HG02678 (cell line): ENCODE data around the gene CDADC1.
"Not testable (repeated sequence)": the region's sequence is repeated elsewhere in the genome, so short reads cannot be mapped to it uniquely, and the experiment has no call there.

Experiments
- ATAC-seq: cut with Tn5 transposase; IDR thresholded peaks from one replicate; pipeline ENCODE4 v1.9.1; 2021; ENCODE audit warnings: mild to moderate bottlenecking, moderate library complexity; ENCODE audit not compliant: unreplicated experiment

CDADC1 gene

DNA sequence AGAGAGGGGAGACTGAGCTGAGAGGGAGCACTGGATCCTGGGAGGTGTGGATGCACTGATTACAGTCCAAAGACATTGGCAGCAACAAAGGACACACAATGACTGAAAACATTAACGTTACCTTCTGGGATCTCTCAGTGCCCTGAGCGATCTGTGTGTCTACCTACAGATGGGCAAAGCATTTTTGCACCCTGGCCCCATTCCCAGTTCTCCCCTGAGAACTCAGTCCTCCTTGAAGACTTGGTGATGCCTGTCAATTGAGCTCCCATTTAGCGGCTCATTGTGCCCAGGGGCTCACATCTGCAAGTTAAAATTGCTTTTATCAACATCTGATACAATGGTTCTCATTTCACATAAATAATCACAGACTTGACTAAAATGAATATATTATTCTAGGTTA is 62.5 kb downstream of the CDADC1 start:
- no peak for ATAC-seq

DNA sequence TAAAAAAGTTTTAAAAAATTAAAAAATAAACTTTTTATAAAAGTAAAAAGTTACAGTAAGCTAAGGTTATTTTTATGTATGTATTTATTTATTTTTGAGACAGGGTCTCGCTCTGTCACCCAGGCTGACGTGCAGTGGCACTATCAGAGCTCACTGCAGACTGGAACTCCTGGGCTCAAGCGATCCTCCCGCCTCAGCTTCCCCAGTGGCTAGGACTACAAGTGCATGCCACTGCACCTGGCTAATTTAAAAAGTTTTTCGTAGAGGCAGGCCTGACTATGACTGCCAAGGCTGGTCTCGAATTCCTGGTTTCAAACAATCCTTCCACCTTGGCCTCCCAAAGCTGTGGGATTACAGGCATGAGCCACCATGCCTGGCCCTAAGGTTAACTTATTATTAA is 64.1 kb downstream of the CDADC1 start:
- ATAC-seq: no peak

DNA sequence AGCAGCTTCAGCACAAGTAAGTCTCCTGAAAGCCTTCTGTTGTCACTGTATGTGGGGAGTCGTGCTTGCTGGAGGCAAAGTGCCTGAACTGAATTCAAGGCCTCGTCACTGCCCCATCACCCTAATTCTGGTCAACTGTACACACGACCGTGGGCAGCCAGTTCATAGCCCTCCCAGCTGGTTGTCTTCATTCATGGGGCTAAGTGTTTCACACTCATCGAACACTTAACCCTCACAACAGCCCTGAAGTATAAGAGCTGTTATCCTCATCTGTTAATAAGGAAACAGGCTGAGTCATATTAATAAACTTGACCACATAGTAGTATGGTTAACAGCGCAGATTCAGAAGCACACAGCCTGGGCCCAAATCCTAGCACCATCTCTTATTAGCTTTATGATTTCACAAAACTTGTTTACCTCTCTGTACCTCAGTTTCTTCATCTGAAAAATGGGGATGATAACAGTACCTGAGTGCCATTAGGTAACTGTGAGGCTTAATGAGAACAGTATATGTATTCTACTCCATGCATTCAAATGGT is 66.7 kb downstream of the CDADC1 start:
- no peak for ATAC-seq

DNA sequence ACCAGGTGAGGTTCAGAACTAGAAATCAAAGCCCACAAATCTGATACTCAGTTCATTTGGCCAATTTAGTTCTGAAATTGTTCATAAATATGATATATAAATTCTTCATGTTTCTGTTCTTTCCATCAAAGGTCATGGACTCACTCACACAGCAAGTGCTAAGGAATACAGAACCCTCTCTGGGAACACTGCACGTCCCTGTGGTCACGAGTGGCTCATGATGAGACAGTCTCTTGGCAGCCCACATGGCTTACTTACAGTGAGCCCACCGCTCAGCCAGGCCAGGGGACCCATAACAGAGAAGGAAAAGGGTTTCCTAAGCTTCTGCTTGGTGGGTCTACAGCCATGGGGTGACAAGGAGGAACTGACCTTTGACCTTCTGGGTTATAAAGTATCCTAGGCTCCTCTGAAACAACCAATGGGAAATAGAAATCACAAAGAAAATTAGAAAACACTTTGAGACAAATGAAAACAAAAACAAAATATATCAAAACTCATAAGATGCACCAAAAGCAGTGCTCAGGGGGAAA is 67.4 kb downstream of the CDADC1 start:
- ATAC-seq: no peak

DNA sequence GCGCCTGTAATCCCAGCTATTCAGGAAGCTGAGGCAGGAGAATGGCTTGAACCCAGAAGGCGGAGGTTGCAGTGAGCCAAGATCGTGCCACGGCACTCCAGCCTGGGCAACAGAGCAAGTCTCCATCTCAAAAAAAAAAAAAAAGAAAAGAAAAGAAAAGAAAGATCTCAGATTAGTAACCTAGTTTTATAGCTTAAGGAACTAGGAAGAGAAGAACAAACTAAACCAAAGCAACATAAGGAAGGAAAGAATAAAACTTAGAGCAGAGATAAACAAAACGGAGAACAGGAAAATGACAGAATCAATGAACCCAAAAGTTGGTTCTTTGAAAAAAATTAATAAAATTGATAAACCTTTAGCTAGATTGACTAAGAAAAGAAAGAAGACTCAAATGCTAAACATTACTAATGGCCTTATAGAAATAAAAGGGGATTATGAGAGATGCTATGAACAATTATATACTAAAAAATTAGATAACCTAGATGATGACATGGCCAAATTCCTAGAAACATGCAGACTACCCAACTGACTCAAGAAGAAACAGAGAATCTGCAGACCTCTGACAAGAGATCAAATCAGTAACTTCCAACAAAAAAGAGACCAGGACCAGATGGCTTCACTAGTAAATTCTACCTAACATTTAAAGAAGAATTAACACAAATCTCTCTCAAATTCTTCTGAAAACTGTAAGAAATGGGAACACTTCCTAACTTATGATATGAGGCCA is 68.2 kb downstream of the CDADC1 start:
- no peak for ATAC-seq

DNA sequence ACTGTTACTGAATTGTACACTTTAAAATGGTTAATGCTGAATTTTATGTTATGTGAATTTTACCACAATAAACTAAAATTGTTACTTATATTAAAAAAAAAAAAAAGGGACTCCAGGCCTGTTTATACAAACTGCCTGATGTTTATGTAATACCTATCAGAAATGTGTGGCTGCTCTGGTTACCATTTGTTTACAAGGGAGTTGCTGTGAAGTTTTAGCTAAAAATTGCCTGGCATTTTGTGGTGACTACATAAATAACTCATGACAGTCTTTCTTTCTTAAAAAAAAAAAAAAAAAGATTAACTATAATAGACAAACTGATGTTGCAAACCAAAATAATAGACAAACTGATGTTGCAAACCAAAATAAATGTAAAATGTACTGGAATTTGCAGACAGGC is 71.8 kb downstream of the CDADC1 start:
- no peak for ATAC-seq

DNA sequence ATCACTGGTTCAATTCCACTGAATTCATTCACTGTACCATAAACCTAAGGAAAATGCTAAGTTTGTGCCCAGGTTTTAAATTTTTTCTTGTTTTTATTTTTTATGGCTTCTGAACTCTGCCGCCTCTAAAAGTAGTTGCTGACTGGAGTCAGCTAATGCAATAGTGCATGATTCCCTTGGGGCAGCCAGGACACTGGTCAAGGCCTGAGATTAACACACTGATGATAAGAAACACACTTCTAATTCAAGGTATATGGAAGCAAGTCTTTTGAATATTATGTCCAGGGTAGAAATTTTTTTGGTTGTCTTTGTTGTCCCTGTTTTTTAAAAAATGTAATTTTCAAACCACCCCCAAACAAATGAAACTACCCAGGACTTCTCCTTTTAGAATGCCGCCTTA is 72.2 kb downstream of the CDADC1 start:
- no peak for ATAC-seq

DNA sequence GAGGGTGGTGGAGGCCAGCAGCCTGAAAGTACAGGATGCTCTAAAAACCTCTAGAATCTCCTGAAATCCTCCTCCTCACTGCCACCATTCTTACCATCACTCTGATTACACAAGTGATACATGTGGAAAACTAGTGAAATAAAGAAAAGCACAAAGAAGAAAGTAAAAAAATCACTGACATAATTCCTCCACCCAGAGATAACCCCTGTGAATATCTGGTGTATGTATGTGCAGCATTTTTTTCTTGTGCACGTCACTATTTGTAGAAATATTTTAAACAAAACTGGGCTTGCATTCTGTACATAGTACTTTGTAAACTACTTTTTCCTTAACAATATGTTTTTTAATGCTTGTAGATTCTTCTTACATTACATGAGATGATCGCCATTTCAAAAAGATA is 73.2 kb downstream of the CDADC1 start:
- ATAC-seq: no peak

DNA sequence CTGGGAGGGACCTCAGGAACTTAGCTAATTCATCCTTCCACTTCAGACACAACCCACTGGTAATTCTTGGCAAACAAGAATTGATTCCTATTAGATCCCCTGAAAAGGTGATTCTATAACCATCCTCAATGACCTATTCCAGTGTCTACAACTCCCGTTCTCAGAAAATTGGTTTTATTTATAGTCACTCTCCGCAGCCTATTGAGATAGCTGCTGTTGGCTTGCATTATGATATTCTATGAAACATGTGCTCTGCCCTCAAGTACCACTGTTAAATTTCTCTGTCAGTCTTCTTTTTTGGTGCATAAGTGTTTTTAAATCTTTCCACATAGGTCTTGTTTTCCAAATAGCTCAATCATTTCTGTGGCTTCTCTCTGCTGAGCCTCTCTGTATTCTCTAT is 75.0 kb downstream of the CDADC1 start:
- no peak for ATAC-seq

DNA sequence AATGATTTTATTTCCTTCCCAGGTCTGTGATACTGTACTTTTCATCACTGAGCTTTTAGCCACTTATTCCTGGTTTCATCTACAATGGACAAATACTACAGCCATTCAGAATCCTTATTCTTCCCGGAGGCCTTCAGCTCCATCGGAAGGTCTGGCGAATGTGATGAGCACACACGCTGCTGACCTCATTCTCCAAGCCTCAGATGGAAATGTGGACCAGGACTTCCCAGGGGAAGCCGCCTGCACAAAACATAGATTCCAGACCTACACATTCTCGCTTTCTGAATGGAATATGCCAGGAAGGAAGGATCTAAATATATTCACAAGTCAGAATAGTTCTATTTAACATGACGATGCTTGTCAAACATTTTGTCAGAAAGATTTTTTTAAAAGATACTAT is 75.6 kb downstream of the CDADC1 start:
- ATAC-seq: no peak

DNA sequence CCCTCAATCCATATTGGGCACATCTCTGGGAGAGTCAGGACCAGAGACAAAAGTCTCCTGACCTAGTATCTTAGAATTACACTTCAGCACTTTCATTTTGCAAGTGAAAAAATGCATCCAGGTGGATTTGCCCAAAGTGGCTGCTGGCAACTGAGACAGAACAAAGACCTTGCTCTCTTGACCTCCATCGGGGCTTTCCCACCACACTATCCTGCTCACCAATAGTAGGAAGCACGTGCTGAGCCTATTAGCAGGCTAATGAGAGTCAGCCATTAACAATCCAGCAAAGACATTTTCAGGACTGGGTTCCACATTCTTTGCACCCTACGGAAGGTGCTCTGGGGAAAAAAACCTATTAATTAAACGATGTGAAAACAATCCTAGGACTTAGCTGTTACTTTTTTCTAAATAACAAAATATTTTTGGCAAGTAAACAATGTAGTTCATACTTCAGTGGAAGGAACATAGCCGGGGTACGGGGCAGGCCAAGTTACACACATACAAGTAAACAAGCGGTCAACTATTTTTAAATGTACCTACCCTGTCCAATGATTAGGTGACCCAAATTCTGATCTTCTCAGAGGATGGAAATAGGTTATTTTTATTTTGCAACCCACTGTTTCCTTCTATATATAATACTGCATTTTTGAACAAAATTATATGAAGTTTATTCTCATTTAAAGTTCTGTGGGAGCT is 78.6 kb downstream of the CDADC1 start:
- no peak for ATAC-seq

DNA sequence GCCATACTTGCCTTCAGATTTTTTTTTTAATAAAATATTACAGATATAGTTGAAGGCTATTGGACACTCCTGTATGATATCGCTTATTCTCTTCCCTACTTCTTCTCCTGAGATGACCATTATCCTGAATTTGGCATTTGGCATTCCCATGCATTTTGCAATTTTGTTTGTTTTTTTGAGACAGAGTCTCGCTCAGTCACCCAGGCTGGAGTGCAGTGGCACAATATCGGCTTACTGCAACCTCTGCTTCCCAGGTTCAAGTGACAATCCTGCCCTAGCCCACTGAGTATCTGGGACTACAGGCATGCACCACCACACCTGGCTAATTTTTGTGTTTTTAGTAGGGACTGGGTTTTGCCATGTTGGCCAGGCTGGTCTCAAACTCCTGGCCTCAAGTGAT is 79.4 kb downstream of the CDADC1 start:
- ATAC-seq: not testable (repeated sequence)

DNA sequence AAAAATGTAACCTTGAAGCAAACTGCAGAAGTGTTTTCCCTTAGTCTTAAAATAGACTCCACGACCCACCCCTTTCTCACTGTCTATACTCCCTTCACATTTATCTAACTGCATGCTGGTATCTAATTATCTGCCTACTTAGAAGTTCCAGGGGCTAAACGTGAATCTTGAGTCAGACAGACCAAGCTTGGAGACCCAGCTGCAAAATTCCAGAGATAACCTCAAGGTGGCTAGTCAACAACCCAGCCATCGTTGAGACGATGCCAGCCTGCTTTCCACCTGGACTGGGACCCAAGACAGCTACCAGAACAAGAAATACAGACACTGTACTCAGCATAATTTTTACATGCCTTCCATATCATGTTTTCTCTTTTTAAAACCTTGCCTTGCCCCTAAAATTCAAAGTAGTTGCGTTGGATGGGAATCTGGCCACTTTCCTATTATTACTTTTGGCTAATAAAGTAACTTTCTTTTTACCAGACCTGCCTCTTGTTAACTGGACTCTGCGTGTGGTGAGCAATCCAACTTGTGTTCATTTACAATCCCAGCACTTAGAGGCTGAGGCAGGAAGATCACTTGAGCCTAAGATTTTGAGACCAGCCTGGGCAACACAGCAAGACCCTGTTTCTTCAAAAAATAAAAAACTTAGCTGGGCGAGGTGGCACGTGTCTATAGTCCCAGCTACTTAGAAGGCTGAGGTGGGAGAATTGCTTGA is 82.3 kb downstream of the CDADC1 start:
- no peak for ATAC-seq

DNA sequence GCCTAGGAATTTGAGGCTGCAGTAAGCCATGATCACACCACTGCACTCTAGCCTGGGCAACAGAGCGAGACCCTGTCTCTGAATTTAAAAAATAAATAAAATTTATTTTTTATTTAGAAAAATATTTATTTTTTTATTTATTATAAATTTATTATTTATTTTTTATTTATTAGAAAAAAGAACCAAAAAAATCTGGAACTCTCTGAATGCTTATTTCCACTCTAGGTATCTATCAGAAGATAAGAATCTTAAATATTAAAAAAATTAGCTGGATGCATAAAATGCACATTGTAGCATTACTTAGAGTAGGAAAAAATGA is 82.8 kb downstream of the CDADC1 start:
- no peak for ATAC-seq

DNA sequence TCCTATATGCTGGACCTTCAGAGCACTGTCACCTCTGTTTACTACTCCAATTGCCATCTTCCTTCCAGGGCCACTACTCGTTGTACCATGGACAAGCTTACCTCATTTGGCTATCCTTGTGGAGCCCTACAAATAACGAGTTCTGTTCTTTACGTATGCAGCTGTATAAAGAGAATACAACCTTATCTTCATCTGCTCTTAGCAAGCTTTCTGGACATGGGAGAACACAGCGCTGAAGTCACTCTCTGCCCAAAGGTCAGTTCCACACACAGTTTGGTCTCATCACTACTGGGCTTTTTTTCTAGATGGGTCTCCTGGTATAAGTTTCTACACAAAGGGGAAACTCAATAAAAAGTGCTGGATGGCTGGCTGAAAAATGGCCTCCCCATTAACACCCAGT is 88.9 kb downstream of the CDADC1 start:
- ATAC-seq: no peak

DNA sequence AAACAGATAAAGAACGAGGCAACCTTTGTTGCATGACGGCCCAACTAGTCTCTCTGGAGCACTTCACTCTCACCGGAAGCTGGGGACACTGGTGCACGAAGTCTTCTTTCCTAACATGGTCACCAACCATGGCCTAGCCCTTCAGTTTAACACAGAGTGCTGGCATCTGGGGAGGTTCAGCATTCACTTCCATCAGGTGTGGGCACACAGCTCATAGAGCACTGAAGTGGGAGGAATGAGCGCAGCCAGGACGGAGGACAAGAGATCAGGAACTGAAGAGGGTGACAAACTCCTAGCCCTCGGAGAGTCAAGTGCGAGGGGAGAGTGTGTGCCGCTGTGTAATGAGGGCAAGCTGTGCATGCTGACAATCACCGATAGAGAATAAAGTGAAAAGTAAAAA is 92.4 kb downstream of the CDADC1 start:
- no peak for ATAC-seq

DNA sequence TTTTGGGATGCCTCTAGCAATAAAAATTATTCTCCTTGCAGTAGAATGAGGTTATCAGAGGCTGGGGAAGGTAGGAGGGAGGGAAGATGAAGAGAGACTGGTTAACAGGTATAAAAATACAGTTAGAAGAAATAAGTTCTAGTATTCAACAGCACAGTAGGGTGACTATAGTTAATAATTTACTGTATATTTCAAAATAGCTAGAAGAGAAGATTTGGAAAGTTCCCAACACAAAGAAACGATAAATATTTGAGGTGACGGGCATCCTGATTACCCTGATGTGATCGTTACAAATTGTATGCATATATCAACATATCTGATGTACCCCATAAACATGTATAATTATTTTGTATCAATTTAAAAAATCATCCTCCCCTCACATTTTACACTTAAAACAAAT is 93.8 kb downstream of the CDADC1 start:
- ATAC-seq: no peak

DNA sequence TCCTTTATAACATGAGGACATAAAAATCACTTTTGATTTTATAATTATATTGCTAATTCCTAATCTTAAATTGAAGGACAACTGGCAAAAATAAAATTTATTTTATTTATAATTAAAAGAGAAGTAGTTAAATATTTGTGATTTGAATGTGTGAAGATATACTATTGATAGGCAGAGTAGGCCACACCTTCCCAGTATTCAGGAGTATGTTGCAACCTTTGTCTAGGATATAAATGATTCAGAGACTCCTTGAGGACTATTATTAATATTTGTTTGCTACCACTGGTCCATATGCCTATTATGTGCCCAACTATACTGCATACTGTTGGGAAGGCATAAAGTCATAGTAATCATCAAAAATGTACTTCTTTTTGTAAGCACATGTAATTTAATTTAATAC is 94.2 kb downstream of the CDADC1 start:
- no peak for ATAC-seq

DNA sequence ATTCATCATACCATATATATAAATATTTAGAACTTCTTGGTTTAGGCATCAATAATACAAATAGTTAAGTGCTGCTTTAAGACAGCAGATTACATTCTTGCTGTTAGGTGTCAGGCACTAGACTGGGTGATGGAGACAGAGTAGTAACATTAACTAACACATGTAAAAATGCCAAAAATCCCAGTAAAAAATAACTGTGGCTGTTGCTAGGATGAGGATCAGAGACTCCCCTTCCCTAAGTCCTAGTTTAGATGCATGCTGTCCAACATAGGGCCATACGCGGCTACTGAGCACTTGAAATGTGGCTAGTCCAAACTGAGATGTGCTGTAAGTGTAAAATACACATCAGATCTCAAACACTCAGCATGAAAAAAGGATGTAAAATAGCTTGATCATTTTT is 94.7 kb downstream of the CDADC1 start:
- no peak for ATAC-seq
